ENCODE measurements around the gene CPN2.

The CPN2 gene

DNA sequence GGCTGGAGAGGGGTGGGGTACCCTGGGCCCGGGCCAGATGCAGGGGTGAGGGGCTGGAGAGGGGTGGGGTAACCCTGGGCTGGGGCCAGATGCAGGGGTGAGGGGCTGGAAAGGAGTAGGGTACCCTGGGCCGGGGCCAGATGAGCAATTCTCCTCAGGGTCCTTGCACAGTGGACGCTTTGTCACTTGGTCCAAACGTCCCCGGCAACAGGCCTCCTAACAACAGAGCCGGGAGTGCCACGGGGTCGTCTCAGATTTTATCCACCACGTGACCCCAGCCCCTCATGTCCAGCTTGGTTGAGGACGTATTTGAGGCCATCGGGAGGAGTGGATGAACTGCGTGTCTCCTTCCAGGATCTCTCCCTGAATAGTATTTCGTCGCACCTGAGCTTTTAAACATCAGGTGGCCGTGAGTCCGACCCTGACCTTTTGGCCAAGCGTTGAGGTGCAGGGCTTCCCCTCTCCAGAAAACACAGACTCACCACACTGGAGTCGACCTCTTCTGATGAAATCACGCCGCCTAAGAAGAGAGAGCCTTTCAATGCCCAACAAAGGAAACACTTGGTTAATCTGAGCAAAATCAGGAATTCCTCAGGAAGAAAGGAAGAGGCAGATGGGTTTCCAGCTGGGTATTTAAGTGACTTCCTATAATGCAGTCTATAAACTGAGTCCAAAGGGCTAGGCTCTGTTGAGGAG, 31.2 kb upstream of the CPN2 start:
- Histone ChIP-seq H3K9ac (ENCODE audit: low read depth in 1 of 2, low read length in 2 of 2) (no peak overlapping the region), H3K36me3 (ENCODE audit: control insufficient read depth in 1 of 2, insufficient read depth in 2 of 2, low read length in 2 of 2) (no peaks in the 10 kb centered on the region), H3K4me1 (ENCODE audit: control insufficient read depth in 1 of 2, insufficient read depth in 2 of 2, low read length in 2 of 2) (no peaks in the 10 kb centered on the region), H3K4me3 (ENCODE audit: low read depth in 1 of 2, low read length in 2 of 2) (no peak overlapping the region), H3K9me3 (ENCODE audit: control insufficient read depth in 1 of 2, low read length in 2 of 2) (no peaks in the 10 kb centered on the region), H3K27me3 (ENCODE audit: control insufficient read depth in 1 of 2, insufficient read depth in 2 of 2, low read length in 2 of 2) (peaks cover 6 to 9% of the 10 kb centered on the region in 2 donors), H3K27ac (ENCODE audit: low read depth, low read length) (no peak overlapping the region)

DNA sequence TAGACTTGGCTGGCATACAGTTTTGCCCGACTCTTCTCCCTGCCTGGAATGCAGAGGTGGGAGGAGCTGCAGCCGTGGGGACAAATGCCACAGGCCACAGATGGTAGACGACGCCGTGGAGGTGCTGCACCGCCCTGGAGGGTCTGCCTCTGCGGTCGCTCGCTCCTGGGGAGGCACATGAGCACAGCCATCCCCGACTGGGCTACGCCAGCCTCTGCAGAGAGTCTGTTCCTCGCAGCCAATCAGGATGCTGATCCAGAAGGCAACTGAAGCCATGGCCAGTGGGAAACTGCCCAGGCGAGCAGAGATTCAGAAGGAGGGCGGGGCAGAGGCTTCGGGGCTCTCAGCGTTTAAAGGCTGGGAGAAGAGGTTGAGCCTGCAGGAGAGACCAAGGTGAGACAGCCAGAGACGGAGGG, 30.3 kb upstream of the CPN2 start:
- Histone ChIP-seq H3K36me3 (ENCODE audit: control insufficient read depth in 1 of 2, insufficient read depth in 2 of 2, low read length in 2 of 2) (no peaks in the 10 kb centered on the region), H3K4me3 (ENCODE audit: low read depth in 1 of 2, low read length in 2 of 2) (no peak overlapping the region), H3K27me3 (ENCODE audit: control insufficient read depth in 1 of 2, insufficient read depth in 2 of 2, low read length in 2 of 2) (peaks cover 6 to 9% of the 10 kb centered on the region in 2 donors), H3K4me1 (ENCODE audit: control insufficient read depth in 1 of 2, insufficient read depth in 2 of 2, low read length in 2 of 2) (no peaks in the 10 kb centered on the region), H3K9ac (ENCODE audit: low read depth in 1 of 2, low read length in 2 of 2) (no peak overlapping the region), H3K9me3 (ENCODE audit: control insufficient read depth in 1 of 2, low read length in 2 of 2) (no peaks in the 10 kb centered on the region), H3K27ac (ENCODE audit: low read depth, low read length) (no peak overlapping the region)

DNA sequence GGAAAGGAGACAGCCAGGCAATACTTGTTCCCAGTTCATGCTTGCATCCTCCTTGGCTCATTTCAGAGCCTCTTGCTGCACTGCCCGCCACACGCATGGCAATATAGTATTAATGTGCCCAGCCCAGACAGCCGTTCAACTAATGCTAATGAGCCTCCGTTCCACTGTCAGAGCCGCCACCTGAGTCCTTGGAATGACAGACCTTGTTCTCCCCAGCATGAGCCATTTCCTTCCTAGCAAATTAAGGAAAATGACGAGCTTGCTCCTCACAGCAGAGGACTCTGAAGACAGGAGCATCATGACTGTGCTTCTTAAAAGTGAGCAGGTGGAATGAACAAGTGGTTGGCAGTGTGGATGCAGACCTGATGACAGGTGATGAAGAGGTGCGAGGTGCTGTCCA, 29.2 kb upstream of the CPN2 start:
- no peak overlapping the region for H3K4me3 ChIP-seq (ENCODE audit: low read depth in 1 of 2, low read length in 2 of 2)
- H3K27ac ChIP-seq (ENCODE audit: low read depth, low read length) = no peak overlapping the region
- H3K9me3 ChIP-seq (ENCODE audit: control insufficient read depth in 1 of 2, low read length in 2 of 2) = no peaks in the 10 kb centered on the region
- H3K4me1 ChIP-seq (ENCODE audit: control insufficient read depth in 1 of 2, insufficient read depth in 2 of 2, low read length in 2 of 2) = no peaks in the 10 kb centered on the region
- H3K36me3 ChIP-seq (ENCODE audit: control insufficient read depth in 1 of 2, insufficient read depth in 2 of 2, low read length in 2 of 2) = no peaks in the 10 kb centered on the region
- no peak overlapping the region for H3K9ac ChIP-seq (ENCODE audit: low read depth in 1 of 2, low read length in 2 of 2)
- peaks cover 9% of the 10 kb centered on the region in 2 donors for H3K27me3 ChIP-seq (ENCODE audit: control insufficient read depth in 1 of 2, insufficient read depth in 2 of 2, low read length in 2 of 2)

DNA sequence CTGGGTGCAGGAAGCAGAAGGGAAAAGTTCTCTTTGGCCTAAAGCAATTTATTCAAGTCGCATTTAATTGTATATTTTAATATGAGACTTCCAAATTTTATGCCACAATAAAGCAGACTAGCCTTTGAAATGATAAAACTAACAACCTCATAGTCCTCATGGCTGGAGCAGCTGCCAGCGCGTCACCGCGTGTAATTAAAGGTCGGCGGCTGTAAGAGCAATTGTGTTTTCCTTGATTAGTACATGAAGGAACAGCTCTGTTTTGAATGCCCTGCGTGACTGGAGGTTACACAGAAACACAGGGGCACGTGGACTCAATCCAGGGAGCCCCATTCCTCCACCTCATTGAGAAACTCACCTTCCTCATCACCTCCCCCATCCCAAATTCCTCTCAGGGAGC, 28.5 kb upstream of the CPN2 start:
- H3K9ac ChIP-seq (ENCODE audit: low read depth in 1 of 2, low read length in 2 of 2) = no peak overlapping the region
- no peaks in the 10 kb centered on the region for H3K9me3 ChIP-seq (ENCODE audit: control insufficient read depth in 1 of 2, low read length in 2 of 2)
- peaks cover 9% of the 10 kb centered on the region in 2 donors for H3K27me3 ChIP-seq (ENCODE audit: control insufficient read depth in 1 of 2, insufficient read depth in 2 of 2, low read length in 2 of 2)
- H3K27ac ChIP-seq (ENCODE audit: low read depth, low read length) = no peak overlapping the region
- H3K4me3 ChIP-seq (ENCODE audit: low read depth in 1 of 2, low read length in 2 of 2) = no peak overlapping the region
- no peaks in the 10 kb centered on the region for H3K36me3 ChIP-seq (ENCODE audit: control insufficient read depth in 1 of 2, insufficient read depth in 2 of 2, low read length in 2 of 2)
- no peaks in the 10 kb centered on the region for H3K4me1 ChIP-seq (ENCODE audit: control insufficient read depth in 1 of 2, insufficient read depth in 2 of 2, low read length in 2 of 2)

DNA sequence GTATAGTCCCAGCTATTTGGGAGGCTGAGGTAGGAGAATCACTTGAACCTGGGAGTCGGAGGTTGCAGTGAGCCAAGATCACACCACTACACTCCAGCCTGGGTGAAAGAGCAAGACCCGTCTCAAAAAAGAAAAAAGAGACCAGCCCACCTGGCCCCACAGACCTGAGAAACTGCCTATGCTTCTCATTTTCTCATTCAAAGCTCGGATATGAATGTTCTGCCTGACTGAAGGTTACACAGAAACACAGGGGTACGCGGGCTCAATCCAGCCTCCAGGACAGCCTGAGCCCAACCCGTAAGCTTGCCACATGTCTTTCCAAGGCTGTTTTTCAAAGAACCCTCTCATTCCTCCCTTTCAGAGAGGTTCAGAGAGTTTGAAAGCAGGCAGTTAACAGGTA, 28.1 kb upstream of the CPN2 start:
- Histone ChIP-seq H3K36me3 (ENCODE audit: control insufficient read depth in 1 of 2, insufficient read depth in 2 of 2, low read length in 2 of 2) (no peaks in the 10 kb centered on the region), H3K27ac (ENCODE audit: low read depth, low read length) (no peak overlapping the region), H3K4me1 (ENCODE audit: control insufficient read depth in 1 of 2, insufficient read depth in 2 of 2, low read length in 2 of 2) (no peaks in the 10 kb centered on the region), H3K9ac (ENCODE audit: low read depth in 1 of 2, low read length in 2 of 2) (no peak overlapping the region), H3K9me3 (ENCODE audit: control insufficient read depth in 1 of 2, low read length in 2 of 2) (no peaks in the 10 kb centered on the region), H3K27me3 (ENCODE audit: control insufficient read depth in 1 of 2, insufficient read depth in 2 of 2, low read length in 2 of 2) (peaks cover 9% of the 10 kb centered on the region in 2 donors), H3K4me3 (ENCODE audit: low read depth in 1 of 2, low read length in 2 of 2) (no peak overlapping the region)

DNA sequence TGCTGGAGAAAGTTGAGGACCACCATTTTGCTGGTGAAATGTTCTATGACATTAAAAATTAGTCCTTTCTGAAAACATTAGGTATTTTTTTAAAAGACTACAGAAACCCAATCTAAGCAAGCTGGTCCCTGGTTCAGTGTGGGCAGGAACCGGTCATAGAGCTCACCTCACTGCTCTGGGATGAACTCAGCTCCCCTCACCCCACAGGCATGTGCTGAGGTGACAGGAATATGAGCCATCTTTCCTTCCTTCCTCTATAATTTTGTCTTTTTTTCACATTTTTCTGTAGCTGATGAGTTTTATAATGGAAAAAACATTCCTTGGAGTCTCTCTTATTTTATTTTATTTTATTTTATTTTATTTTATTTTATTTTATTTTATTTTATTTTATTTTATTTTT, 26.6 kb upstream of the CPN2 start:
- H3K27ac ChIP-seq (ENCODE audit: low read depth, low read length) = no peak overlapping the region
- H3K9ac ChIP-seq (ENCODE audit: low read depth in 1 of 2, low read length in 2 of 2) = no peak overlapping the region
- no peaks in the 10 kb centered on the region for H3K9me3 ChIP-seq (ENCODE audit: control insufficient read depth in 1 of 2, low read length in 2 of 2)
- H3K4me1 ChIP-seq (ENCODE audit: control insufficient read depth in 1 of 2, insufficient read depth in 2 of 2, low read length in 2 of 2) = no peaks in the 10 kb centered on the region
- no peaks in the 10 kb centered on the region for H3K36me3 ChIP-seq (ENCODE audit: control insufficient read depth in 1 of 2, insufficient read depth in 2 of 2, low read length in 2 of 2)
- no peak overlapping the region for H3K4me3 ChIP-seq (ENCODE audit: low read depth in 1 of 2, low read length in 2 of 2)
- H3K27me3 ChIP-seq (ENCODE audit: control insufficient read depth in 1 of 2, insufficient read depth in 2 of 2, low read length in 2 of 2) = peaks cover 9% of the 10 kb centered on the region in 2 donors

DNA sequence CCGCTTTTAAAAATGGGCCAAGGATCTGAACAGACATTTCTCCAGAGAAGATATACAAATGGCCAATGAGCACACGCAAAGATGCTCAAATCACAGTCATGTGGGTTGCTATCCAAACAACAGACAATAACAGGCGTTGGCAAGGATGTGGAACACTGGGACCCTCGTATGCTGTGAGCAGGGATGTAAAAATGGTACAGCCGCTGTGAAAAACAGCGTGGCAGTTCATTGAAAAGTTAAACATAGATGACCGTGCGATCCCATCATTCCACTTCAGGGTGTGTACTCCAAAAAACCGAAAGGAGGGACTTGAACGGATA, 25.1 kb upstream of the CPN2 start:
- H3K27ac ChIP-seq (ENCODE audit: low read depth, low read length) = no peak overlapping the region
- H3K36me3 ChIP-seq (ENCODE audit: control insufficient read depth in 1 of 2, insufficient read depth in 2 of 2, low read length in 2 of 2) = no peaks in the 10 kb centered on the region
- no peaks in the 10 kb centered on the region for H3K9me3 ChIP-seq (ENCODE audit: control insufficient read depth in 1 of 2, low read length in 2 of 2)
- H3K4me1 ChIP-seq (ENCODE audit: control insufficient read depth in 1 of 2, insufficient read depth in 2 of 2, low read length in 2 of 2) = no peaks in the 10 kb centered on the region
- no peak overlapping the region for H3K4me3 ChIP-seq (ENCODE audit: low read depth in 1 of 2, low read length in 2 of 2)
- H3K27me3 ChIP-seq (ENCODE audit: control insufficient read depth in 1 of 2, insufficient read depth in 2 of 2, low read length in 2 of 2) = peaks cover 9% of the 10 kb centered on the region in 2 donors
- no peak overlapping the region for H3K9ac ChIP-seq (ENCODE audit: low read depth in 1 of 2, low read length in 2 of 2)

DNA sequence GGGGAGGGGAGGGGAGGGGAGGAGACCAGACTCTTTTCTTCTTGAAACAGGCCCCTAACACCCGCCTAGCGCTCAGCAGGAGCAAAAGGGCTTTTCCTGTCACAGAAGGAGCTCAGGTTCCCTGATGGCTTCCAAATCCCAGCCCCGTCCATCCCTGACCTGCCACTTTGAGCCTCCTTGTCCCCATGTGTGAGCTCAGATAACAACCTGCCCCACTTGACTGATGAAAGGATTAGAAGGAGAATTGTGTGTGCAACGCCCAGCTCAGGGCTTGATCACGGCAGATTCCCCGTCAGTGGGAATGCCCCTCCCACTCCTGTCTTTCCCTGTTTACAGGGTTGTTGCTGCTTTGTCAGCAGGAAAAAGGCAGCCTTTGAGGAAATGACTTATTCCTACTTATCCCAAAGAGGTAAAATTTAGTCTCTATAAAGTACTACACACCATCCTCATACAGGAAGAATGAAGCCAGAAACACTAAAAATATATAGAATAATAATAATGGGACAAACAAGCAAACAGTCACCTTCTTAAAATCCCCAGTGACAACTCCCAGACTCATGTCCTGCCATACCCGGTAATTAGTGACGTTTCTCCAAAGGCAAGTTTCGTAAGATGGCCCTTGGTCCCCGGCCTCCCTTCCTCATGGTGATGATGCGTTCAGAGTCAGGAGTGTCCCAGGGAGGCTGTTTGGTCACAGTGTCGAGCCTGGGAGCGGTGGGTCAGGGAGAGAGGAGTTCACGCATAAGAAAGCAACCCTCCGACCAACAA, 24.5 kb upstream of the CPN2 start:
- Histone ChIP-seq H3K9ac (ENCODE audit: low read depth in 1 of 2, low read length in 2 of 2) (no peak overlapping the region), H3K9me3 (ENCODE audit: control insufficient read depth in 1 of 2, low read length in 2 of 2) (no peaks in the 10 kb centered on the region), H3K36me3 (ENCODE audit: control insufficient read depth in 1 of 2, insufficient read depth in 2 of 2, low read length in 2 of 2) (no peaks in the 10 kb centered on the region), H3K4me3 (ENCODE audit: low read depth in 1 of 2, low read length in 2 of 2) (no peak overlapping the region), H3K4me1 (ENCODE audit: control insufficient read depth in 1 of 2, insufficient read depth in 2 of 2, low read length in 2 of 2) (no peaks in the 10 kb centered on the region), H3K27me3 (ENCODE audit: control insufficient read depth in 1 of 2, insufficient read depth in 2 of 2, low read length in 2 of 2) (peaks cover 9% of the 10 kb centered on the region in 2 donors), H3K27ac (ENCODE audit: low read depth, low read length) (no peak overlapping the region)

DNA sequence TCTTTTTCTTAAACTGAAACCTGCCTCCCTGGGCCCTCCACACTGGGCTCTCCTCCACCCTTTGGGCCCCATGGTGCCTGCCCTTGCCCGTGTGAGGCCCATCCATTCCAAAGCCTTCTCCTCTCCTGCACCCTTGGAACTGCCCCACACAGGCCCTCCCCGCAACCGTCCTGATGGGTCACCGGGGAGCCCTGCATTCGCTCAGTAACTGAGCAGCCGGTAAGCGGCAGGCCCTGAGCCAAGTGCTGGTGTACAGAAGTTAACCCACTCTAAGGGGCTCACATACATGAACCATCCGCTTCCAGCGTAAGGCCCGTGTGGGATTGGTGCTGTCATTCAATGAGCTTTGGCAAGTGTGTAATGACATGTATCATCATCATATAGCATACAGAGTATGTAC, 23.8 kb upstream of the CPN2 start:
- no peaks in the 10 kb centered on the region for H3K4me1 ChIP-seq (ENCODE audit: control insufficient read depth in 1 of 2, insufficient read depth in 2 of 2, low read length in 2 of 2)
- H3K36me3 ChIP-seq (ENCODE audit: control insufficient read depth in 1 of 2, insufficient read depth in 2 of 2, low read length in 2 of 2) = no peaks in the 10 kb centered on the region
- H3K4me3 ChIP-seq (ENCODE audit: low read depth in 1 of 2, low read length in 2 of 2) = no peak overlapping the region
- peaks cover 4 to 7% of the 10 kb centered on the region in 2 donors for H3K27me3 ChIP-seq (ENCODE audit: control insufficient read depth in 1 of 2, insufficient read depth in 2 of 2, low read length in 2 of 2)
- no peaks in the 10 kb centered on the region for H3K9me3 ChIP-seq (ENCODE audit: control insufficient read depth in 1 of 2, low read length in 2 of 2)
- no peak overlapping the region for H3K27ac ChIP-seq (ENCODE audit: low read depth, low read length)
- H3K9ac ChIP-seq (ENCODE audit: low read depth in 1 of 2, low read length in 2 of 2) = no peak overlapping the region

DNA sequence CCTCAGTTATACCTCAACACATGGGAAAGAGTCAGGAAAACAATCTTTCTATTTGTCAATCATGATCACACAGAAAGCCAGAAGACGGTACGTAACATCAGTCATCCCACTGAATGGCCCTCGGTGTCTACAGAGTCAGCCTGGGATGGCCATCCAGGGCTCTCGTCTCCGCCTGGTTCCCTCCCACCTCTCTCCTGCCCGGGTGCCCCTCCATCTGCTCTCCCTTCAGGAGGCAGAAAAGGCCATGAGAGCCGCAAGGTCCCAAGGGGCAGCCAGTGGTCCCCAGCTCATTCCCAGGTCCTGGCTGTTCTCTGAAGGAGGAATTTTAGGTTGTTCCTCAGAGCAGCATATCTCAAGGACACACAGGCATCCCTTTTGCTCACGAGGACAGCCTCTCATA, 22.8 kb upstream of the CPN2 start:
- Histone ChIP-seq H3K4me3 (ENCODE audit: low read depth in 1 of 2, low read length in 2 of 2) (no peak overlapping the region), H3K27ac (ENCODE audit: low read depth, low read length) (no peak overlapping the region), H3K36me3 (ENCODE audit: control insufficient read depth in 1 of 2, insufficient read depth in 2 of 2, low read length in 2 of 2) (no peaks in the 10 kb centered on the region), H3K9ac (ENCODE audit: low read depth in 1 of 2, low read length in 2 of 2) (no peak overlapping the region), H3K27me3 (ENCODE audit: control insufficient read depth in 1 of 2, insufficient read depth in 2 of 2, low read length in 2 of 2) (peaks cover 13 to 14% of the 10 kb centered on the region in 2 donors), H3K9me3 (ENCODE audit: control insufficient read depth in 1 of 2, low read length in 2 of 2) (no peaks in the 10 kb centered on the region), H3K4me1 (ENCODE audit: control insufficient read depth in 1 of 2, insufficient read depth in 2 of 2, low read length in 2 of 2) (no peaks in the 10 kb centered on the region)

Data from duodenal mucosa (tissue), 2 donors.